HG03457 (cell line): ENCODE results near the gene CRYAA.

Source experiments
- ATAC-seq: cut with Tn5 transposase; IDR thresholded peaks from one replicate; pipeline ENCODE4 v1.9.1; 2021; ENCODE audit warnings: moderate number of reproducible peaks; ENCODE audit not compliant: unreplicated experiment

The CRYAA gene

DNA sequence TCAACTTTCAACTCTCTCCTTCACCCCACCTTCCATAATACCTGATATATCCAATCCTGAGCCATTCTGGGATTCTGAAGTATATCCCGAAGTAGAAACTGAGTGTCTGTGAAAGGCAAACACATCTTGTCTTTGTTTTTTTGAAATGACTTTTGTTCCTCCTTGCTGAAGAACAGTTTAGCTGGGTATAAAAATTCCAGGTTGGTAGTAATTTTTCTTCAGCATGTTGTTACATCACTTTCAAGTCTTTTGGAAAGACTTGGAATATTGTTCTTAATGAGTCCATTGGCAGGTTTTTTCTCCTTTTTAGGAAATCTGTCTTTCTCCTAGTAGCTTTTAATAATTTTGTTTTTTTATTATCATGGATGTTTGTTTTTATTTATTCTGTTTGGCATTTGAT is 32.7 kb downstream of the CRYAA start:
- no peak for ATAC-seq

DNA sequence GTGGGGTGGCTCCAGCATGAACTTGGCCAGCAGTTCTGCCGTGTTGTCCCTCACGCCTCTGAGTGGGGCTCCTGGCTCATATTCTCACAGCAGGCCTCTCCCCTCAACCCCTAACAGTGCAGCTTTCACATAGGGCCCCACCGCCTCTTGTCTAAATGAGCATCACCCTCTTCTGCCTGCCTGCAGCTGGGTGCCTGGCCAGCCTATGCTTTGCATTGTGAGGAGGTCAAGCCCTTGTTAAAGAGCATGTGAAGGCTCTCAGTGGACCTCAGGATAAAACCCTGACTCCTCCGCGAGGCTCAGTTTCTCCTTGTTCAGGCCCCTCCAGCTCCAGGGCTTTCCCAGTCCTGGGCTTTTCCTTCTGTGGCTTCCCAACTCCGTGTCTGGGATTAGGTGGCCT is 34.8 kb downstream of the CRYAA start:
- no peak for ATAC-seq

DNA sequence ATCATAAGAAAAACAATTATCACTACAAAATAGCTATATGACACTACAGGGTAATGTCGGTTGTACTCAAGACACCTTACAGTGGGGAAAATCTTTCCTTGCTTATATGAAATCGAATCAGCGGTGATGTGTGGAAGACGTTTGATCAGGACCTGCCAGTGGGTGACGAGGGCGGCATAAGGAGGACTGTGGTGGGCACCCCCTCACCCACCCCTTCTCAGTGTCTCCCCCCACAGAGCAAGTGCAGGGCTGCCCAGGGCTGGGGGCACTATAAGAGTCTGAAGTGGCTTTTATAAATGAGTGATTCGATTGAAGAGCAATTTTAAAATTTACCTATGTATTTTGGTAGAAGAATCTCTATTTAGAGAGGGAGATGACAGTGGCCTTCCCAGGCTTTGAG is 35.8 kb downstream of the CRYAA start:
- no peak for ATAC-seq

DNA sequence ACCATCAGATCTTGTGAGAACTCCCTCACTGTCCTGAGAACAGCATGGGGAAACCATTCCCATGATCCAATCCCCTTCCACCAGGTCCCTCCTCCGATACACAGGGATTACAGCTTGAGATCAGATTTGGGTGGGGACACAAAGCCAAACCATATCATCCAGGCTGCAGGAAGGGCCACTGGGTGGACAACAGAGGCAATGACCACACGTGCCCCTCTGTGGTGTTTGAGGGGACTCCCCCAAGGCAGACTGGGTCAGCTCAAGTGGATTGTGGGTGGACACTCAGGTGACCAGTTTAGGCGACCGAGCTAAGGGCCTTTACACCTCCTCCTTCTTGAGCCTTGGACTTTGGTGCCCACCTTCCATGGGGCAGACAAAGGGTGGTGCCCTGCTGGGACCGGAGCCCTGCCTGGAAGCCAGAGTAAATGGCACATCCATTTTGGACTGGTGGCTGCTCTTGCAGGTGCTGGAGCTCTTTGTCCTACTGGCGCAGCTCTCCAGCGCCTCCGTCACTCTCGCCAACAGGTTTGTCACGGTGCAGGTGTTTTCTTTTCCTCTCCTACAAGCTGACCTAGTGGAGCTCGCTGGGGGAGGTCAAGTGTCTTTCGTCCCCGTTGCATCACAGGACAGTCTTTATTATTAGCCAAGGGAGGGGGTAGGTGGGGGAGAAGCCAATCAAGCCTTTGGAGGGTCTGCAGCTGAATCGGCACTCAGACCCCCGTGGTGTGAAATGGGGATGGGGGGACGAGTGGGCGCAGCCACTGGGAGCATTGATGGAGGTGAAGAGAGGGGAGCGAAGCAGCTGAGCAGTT is 37.6 kb downstream of the CRYAA start:
- no peak for ATAC-seq

DNA sequence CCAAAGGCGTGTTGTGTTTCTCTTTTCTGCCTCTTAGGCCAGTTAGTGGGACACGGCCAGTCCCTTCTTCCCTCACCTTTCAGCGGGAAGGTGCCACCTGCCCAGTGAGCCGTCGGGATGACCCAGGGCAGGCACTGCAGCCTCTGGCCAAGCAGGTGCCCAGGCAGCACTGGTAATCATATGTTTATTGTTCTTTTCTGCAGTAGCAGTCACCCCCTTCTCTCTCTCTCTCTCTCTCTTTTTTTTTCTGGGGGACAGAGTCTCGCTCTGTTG is 38.2 kb downstream of the CRYAA start:
- no peak for ATAC-seq

DNA sequence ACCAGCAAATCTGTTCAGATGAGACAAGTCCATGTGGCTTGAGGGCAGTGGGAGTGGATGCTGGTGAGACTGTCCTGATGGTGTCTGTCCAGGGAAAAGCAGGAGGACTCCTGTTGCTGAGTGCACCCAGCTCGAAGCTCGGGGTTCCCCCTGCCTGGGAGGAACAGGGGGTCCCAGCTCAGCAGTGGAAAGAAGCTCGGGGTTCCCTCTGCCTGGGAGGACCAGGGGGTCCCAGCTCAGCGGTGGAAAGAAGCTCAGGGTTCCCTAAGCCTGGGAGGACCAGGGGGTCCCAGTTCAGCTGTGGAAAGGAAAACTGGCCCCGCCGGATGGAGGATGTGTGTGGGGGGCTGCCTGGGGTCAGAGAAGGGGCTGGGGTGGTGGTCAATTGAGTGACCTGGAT is 39.1 kb downstream of the CRYAA start:
- ATAC-seq = no peak

DNA sequence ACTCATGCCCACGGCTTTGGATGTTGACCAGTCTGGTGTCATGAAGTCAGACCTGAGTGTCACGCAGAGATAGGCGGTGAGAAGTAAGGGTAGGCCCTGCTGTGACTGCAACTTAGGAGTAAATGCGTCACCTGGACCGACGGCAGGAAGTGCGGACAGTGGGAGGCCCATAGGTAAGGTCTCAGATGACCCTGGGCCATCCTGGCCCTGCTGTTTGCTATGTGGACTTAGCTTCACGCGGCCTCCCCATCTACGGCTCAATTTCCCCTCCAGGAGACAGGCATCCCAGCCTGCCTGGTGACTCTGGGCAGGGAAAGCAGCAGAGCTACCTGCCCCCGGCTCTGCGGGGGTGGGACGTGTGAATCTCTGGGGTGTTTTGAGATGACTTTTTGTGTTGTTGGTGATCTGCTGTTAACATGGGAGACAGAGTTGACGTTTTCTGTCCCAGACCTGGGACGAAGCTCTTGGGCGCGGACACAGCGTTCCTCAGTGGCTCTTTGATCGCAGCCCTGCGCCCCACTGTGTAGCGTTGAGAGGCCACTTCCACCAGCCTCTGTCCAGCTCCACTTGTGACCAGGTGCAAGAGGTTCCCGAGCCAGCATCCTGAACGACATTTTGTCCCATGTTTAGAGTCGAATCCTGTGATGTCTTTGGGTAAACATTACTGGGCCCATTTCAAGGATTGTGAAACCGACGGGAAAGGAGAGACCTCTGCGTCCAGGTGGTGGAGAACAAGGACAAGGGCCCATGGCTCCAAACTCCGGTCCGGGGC is 39.9 kb downstream of the CRYAA start:
- ATAC-seq = no peak

GRCh38 chr21:43209575-43210453 is 41.0 kb downstream of the CRYAA start:
- no peak for ATAC-seq

- ATAC-seq = no peak
These were observed 41.8 kb downstream of the CRYAA start for GRCh38 chr21:43210454-43211071.

- no peak for ATAC-seq
These were observed 42.4 kb downstream of the CRYAA start for GRCh38 chr21:43211072-43211759.

- no peak for ATAC-seq
These were observed 42.9 kb downstream of the CRYAA start for GRCh38 chr21:43211760-43212115.
